GM12878 (cell line): ENCODE measurements around the gene CHCHD6.

Source experiments
- BRCA1 ChIP-seq: IDR thresholded peaks from 2 replicates; pipeline ENCODE4 v1.6.1; 2011; ENCODE audit warnings: low read depth, low read length, improper control_type of control experiment
- CHD2 ChIP-seq: IDR thresholded peaks from 2 replicates; pipeline ENCODE4 v1.6.1; 2011; ENCODE audit warnings: low read depth, low read length, improper control_type of control experiment, borderline replicate concordance
- E2F8 ChIP-seq: fragments of 450-650 bp; IDR thresholded peaks from 2 replicates; pipeline ENCODE4 v1.6.1; 2018; ENCODE audit warnings: mild to moderate bottlenecking, low read depth, moderate library complexity; ENCODE audit not compliant: partially characterized antibody
- EP300 ChIP-seq, 2 experiments: fragments of 150-350 bp in 1 of 2; IDR thresholded peaks; 2 replicates each; pipeline ENCODE4 v1.6.1; 2011 to 2012; ENCODE audit warnings: low read depth in 2 of 2, low read length in 2 of 2, borderline replicate concordance in 1 of 2, improper control_type of control experiment in 1 of 2, inconsistent platforms in 1 of 2; ENCODE audit not compliant: control insufficient read depth in 1 of 2
- ESRRA ChIP-seq: IDR thresholded peaks from 2 replicates; pipeline ENCODE4 v1.6.1; 2012; ENCODE audit warnings: mild to moderate bottlenecking, low read length, improper control_type of control experiment
- GATAD2B ChIP-seq: fragments of 450-650 bp; conservative IDR thresholded peaks from 2 replicates; pipeline ENCODE4 v1.6.1; 2017; ENCODE audit warnings: low read depth, mild to moderate bottlenecking, moderate library complexity
- JUND ChIP-seq: IDR thresholded peaks from 2 replicates; pipeline ENCODE4 v1.6.1; 2012; ENCODE audit warnings: low read depth, mild to moderate bottlenecking, low read length, improper control_type of control experiment, moderate library complexity
- NFYA ChIP-seq: IDR thresholded peaks from 2 replicates; pipeline ENCODE4 v1.6.1; 2011; ENCODE audit warnings: low read depth, mild to moderate bottlenecking, low read length, improper control_type of control experiment, borderline replicate concordance
- NR2C2 ChIP-seq: IDR thresholded peaks from 2 replicates; pipeline ENCODE4 v1.6.1; 2011; ENCODE audit warnings: borderline replicate concordance, low read depth; ENCODE audit not compliant: control insufficient read depth, insufficient read length
- SPI1 ChIP-seq: IDR thresholded peaks from 2 replicates; pipeline ENCODE4 v1.6.1; 2011; ENCODE audit warnings: low read depth, mild to moderate bottlenecking, low read length, moderate library complexity, borderline replicate concordance; ENCODE audit not compliant: insufficient read depth
- TAF1 ChIP-seq: IDR thresholded peaks from 2 replicates; pipeline ENCODE4 v1.6.1; 2011; ENCODE audit warnings: mild to moderate bottlenecking, low read depth, low read length, borderline replicate concordance
- TF ChIP-seq, protein P1 (sequence below): IDR thresholded peaks from 2 replicates; pipeline ENCODE4 v1.6.1; 2012; ENCODE audit warnings: improper control_type of control experiment, low read depth, low read length; ENCODE audit not compliant: insufficient replicate concordance
- TF ChIP-seq, protein P2 (sequence below), 3 experiments: IDR thresholded peaks in 2 of 3; conservative IDR thresholded peaks in 1 of 3; 2 replicates each; pipeline ENCODE4 v1.5.1; 2011; ENCODE audit warnings: low read depth in 3 of 3, low read length in 3 of 3, mild to moderate bottlenecking in 3 of 3, control low read depth in 2 of 3, moderate library complexity in 2 of 3, inconsistent platforms in 1 of 3, mixed read lengths in 1 of 3; ENCODE audit not compliant: control insufficient read depth in 2 of 3, insufficient read depth in 1 of 3; ENCODE audit errors: extremely low read depth in 1 of 3

DNA sequence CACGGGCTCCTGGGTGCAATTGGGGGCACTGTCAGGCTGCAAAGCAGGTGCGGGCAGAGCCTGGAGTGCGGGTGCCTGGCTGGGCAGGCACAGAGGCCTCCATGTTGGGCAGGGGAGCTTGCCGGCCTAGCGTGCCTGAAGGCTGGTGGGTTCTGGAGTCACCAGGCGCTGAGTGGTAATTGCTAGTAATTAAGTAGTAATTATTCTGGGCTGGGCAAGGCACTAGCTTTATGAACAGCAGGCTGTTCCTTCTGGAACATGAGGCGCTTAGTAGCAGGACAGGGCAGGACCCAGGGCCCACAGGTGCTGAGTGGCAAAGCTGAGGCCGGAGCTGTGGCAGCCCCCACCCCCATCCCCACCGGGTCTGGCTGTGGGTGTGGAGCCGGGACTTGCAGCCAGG, 304.2 kb downstream of the CHCHD6 start:
- TF ChIP-seq, protein P1, sequence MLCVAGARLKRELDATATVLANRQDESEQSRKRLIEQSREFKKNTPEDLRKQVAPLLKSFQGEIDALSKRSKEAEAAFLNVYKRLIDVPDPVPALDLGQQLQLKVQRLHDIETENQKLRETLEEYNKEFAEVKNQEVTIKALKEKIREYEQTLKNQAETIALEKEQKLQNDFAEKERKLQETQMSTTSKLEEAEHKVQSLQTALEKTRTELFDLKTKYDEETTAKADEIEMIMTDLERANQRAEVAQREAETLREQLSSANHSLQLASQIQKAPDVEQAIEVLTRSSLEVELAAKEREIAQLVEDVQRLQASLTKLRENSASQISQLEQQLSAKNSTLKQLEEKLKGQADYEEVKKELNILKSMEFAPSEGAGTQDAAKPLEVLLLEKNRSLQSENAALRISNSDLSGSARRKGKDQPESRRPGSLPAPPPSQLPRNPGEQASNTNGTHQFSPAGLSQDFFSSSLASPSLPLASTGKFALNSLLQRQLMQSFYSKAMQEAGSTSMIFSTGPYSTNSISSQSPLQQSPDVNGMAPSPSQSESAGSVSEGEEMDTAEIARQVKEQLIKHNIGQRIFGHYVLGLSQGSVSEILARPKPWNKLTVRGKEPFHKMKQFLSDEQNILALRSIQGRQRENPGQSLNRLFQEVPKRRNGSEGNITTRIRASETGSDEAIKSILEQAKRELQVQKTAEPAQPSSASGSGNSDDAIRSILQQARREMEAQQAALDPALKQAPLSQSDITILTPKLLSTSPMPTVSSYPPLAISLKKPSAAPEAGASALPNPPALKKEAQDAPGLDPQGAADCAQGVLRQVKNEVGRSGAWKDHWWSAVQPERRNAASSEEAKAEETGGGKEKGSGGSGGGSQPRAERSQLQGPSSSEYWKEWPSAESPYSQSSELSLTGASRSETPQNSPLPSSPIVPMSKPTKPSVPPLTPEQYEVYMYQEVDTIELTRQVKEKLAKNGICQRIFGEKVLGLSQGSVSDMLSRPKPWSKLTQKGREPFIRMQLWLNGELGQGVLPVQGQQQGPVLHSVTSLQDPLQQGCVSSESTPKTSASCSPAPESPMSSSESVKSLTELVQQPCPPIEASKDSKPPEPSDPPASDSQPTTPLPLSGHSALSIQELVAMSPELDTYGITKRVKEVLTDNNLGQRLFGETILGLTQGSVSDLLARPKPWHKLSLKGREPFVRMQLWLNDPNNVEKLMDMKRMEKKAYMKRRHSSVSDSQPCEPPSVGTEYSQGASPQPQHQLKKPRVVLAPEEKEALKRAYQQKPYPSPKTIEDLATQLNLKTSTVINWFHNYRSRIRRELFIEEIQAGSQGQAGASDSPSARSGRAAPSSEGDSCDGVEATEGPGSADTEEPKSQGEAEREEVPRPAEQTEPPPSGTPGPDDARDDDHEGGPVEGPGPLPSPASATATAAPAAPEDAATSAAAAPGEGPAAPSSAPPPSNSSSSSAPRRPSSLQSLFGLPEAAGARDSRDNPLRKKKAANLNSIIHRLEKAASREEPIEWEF = no peak
- TF ChIP-seq, protein P2, sequence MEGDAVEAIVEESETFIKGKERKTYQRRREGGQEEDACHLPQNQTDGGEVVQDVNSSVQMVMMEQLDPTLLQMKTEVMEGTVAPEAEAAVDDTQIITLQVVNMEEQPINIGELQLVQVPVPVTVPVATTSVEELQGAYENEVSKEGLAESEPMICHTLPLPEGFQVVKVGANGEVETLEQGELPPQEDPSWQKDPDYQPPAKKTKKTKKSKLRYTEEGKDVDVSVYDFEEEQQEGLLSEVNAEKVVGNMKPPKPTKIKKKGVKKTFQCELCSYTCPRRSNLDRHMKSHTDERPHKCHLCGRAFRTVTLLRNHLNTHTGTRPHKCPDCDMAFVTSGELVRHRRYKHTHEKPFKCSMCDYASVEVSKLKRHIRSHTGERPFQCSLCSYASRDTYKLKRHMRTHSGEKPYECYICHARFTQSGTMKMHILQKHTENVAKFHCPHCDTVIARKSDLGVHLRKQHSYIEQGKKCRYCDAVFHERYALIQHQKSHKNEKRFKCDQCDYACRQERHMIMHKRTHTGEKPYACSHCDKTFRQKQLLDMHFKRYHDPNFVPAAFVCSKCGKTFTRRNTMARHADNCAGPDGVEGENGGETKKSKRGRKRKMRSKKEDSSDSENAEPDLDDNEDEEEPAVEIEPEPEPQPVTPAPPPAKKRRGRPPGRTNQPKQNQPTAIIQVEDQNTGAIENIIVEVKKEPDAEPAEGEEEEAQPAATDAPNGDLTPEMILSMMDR (IDR thresholded peaks at IDR 0.05 in 2 of 3, conservative IDR thresholded peaks at IDR 0.05 in 1 of 3; ENCODE audit: control insufficient read depth in 2 of 3, extremely low read depth in 1 of 3, insufficient read depth in 1 of 3, low read depth in 3 of 3, low read length in 3 of 3) = no peak
- no peak for TF ChIP-seq NFYA
- TF ChIP-seq JUND = no peak
- no peak for TF ChIP-seq ESRRA
- TF ChIP-seq CHD2 = no peak
- TF ChIP-seq SPI1 = no peak
- no peak for TF ChIP-seq BRCA1
- TF ChIP-seq E2F8 = no peak
- TF ChIP-seq NR2C2 = no peak
- TF ChIP-seq EP300 (IDR thresholded peaks at IDR 0.05; ENCODE audit: borderline replicate concordance in 1 of 2, control insufficient read depth in 1 of 2, low read depth in 2 of 2, low read length in 2 of 2) = no peak
- TF ChIP-seq TAF1 = no peak
- TF ChIP-seq GATAD2B = no peak
